Measurements from ENCODE around the gene ASB4. TPM values are rescaled to one million over a fixed set of nuclear protein-coding genes. Genes with fewer than 3 reads are reported as not detected.
A peak's percentile ranks its signal among the peaks of the same experiment; 100 is the strongest.

The ASB4 gene, protein sequence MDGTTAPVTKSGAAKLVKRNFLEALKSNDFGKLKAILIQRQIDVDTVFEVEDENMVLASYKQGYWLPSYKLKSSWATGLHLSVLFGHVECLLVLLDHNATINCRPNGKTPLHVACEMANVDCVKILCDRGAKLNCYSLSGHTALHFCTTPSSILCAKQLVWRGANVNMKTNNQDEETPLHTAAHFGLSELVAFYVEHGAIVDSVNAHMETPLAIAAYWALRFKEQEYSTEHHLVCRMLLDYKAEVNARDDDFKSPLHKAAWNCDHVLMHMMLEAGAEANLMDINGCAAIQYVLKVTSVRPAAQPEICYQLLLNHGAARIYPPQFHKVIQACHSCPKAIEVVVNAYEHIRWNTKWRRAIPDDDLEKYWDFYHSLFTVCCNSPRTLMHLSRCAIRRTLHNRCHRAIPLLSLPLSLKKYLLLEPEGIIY
- total RNA-seq (100 to 1,000 TPM in 4 of 9 donors, 10 to 100 TPM in 5; 39.9 to 323 (median 89.7) TPM), polyA plus RNA-seq (100 to 1,000 TPM in 1 of 3 donors, 10 to 100 TPM in 2; 18.3 to 150 (median 53.4) TPM)
- long read RNA-seq, donor 1, transcript ASB4-203 (3 exons, 1,547 nt) = minor isoform, 14 of 42 reads
- long read RNA-seq, donor 1, transcript ASB4-202 (5 exons, 3,825 nt) = major isoform, 21 of 42 reads
- long read RNA-seq, donor 1, partial matches to known transcripts = 7 of 42 reads
- long read RNA-seq, donor 1, other reads (novel, unspliced or antisense) = 0 of 42 reads
- long read RNA-seq, donor 2, transcript ASB4-202 (5 exons, 3,825 nt) = major isoform, 14 of 32 reads
- long read RNA-seq, donor 2, transcript ASB4-203 (3 exons, 1,547 nt) = minor isoform, 12 of 32 reads
- long read RNA-seq, donor 2, partial matches to known transcripts = 6 of 32 reads
- long read RNA-seq, donor 2, other reads (novel, unspliced or antisense) = 0 of 32 reads
- long read RNA-seq, donor 3, transcript ASB4-202 (5 exons, 3,825 nt) = major isoform, 19 of 74 reads
- long read RNA-seq, donor 3, transcript ASB4-203 (3 exons, 1,547 nt) = minor isoform, 17 of 74 reads
- long read RNA-seq, donor 3, partial matches to known transcripts = 38 of 74 reads
- long read RNA-seq, donor 3, other reads (novel, unspliced or antisense) = 0 of 74 reads
- long read RNA-seq, donor 4, transcript ASB4-202 (5 exons, 3,825 nt) = minor isoform, 10 of 79 reads
- long read RNA-seq, donor 4, transcript ASB4-203 (3 exons, 1,547 nt) = major isoform, 26 of 79 reads
- long read RNA-seq, donor 4, partial matches to known transcripts = 25 of 79 reads
- long read RNA-seq, donor 4, other reads (novel, unspliced or antisense) = 18 of 79 reads
- long read RNA-seq, donor 5, transcript ASB4-203 (3 exons, 1,547 nt) = minor isoform, 28 of 152 reads
- long read RNA-seq, donor 5, transcript ASB4-202 (5 exons, 3,825 nt) = major isoform, 86 of 152 reads
- long read RNA-seq, donor 5, partial matches to known transcripts = 22 of 152 reads
- long read RNA-seq, donor 5, other reads (novel, unspliced or antisense) = 16 of 152 reads
- long read RNA-seq, donor 6, partial matches to known transcripts = 6 of 23 reads
- long read RNA-seq, donor 6, other reads (novel, unspliced or antisense) = 10 of 23 reads
- long read RNA-seq, donor 7, transcript ASB4-202 (5 exons, 3,825 nt) = major isoform, 7 of 10 reads
- long read RNA-seq, donor 7, partial matches to known transcripts = 0 of 10 reads
- long read RNA-seq, donor 7, other reads (novel, unspliced or antisense) = 0 of 10 reads
- long read RNA-seq, donor 8, transcript ASB4-203 (3 exons, 1,547 nt) = minor isoform, 20 of 58 reads
- long read RNA-seq, donor 8, transcript ASB4-202 (5 exons, 3,825 nt) = major isoform, 29 of 58 reads
- long read RNA-seq, donor 8, partial matches to known transcripts = 9 of 58 reads
- long read RNA-seq, donor 8, other reads (novel, unspliced or antisense) = 0 of 58 reads
- long read RNA-seq, donor 9, transcript ASB4-202 (5 exons, 3,825 nt) = major isoform, 16 of 31 reads
- long read RNA-seq, donor 9, partial matches to known transcripts = 13 of 31 reads
- long read RNA-seq, donor 9, other reads (novel, unspliced or antisense) = 0 of 31 reads
- long read RNA-seq, donor 10, transcript ASB4-203 (3 exons, 1,547 nt) = major isoform, 6 of 16 reads
- long read RNA-seq, donor 10, partial matches to known transcripts = 9 of 16 reads
- long read RNA-seq, donor 10, other reads (novel, unspliced or antisense) = 0 of 16 reads

- H3K27ac ChIP-seq = peak within 1 kb of the TSS; percentile 63 to 87 (median 81)
- TF ChIP-seq POLR2A (IDR thresholded peaks at IDR 0.05) = peak in 1 of 2 donors; percentile 63
- no peak for TF ChIP-seq CTCF (IDR thresholded peaks at IDR 0.05)
- no peaks in the 10 kb centered on the region for H3K9me3 ChIP-seq (replicated peaks in 1 of 3)
- H3K27me3 ChIP-seq = no peaks in the 10 kb centered on the region
- H3K36me3 ChIP-seq (replicated peaks in 1 of 2) = no peaks in the 10 kb centered on the region
- WGBS, 4 donors = 21 to 43% (median 36%) methylated on average over 12 of the region's 12 CpGs
- H3K4me3 ChIP-seq = peak within 1 kb of the TSS in 2 of 4 donors; percentile 6 to 41
- DNase-seq = peak; percentile 39 to 78 (median 64)
- H3K4me1 ChIP-seq (replicated peaks in 1 of 2) = peaks cover 6 to 20% of the 10 kb centered on the region in 2 donors
- intact Hi-C loops (cut with DNase I) = no loop called here
Measured at GRCh38 chr7:95485391-95486123, at the start of gene ASB4. Gene ASB4, plus strand, starts transcription at chr7:95485943. Its CDS starts 29 bp downstream, at chr7:95485972.

- H3K36me3 ChIP-seq (replicated peaks in 1 of 2) = no peaks in the 10 kb centered on the region
- TF ChIP-seq CTCF (IDR thresholded peaks at IDR 0.05) = no peak
- no peak for TF ChIP-seq POLR2A (IDR thresholded peaks at IDR 0.05)
- no peaks in the 10 kb centered on the region for H3K27me3 ChIP-seq
- DNase-seq = no peak
- H3K27ac ChIP-seq = no peak overlapping the region
- 65 to 87% (median 77%) methylated on average over 4 of the region's 4 CpGs for WGBS, 4 donors
- peaks cover 0 to 31% of the 10 kb centered on the region in 2 donors for H3K4me1 ChIP-seq (replicated peaks in 1 of 2)
- intact Hi-C loops (cut with DNase I) = no loop called here
- no peaks in the 10 kb centered on the region for H3K9me3 ChIP-seq (replicated peaks in 1 of 3)
- no peak overlapping the region for H3K4me3 ChIP-seq
Measured at GRCh38 chr7:95436407-95436806, 49.3 kb upstream of the ASB4 start.

All from adrenal gland (tissue), 19 donors.